NCI-H2171 (cell line): ENCODE results near the gene SMC4.
"Not testable (repeated sequence)": the region's sequence is repeated elsewhere in the genome, so short reads cannot be mapped to it uniquely, and the experiment has no call there.

Experiments used
- DNase-seq: peaks from one replicate; lab custom pipeline; 2025; lab: John Stamatoyannopoulos, UW

SMC4 gene

GRCh38 chr3:160446522-160447056, 47.1 kb downstream of the SMC4 start:
- DNase-seq, result no peak

- no peak for DNase-seq
Measured at GRCh38 chr3:160447544-160447943, 48.1 kb downstream of the SMC4 start.

DNA sequence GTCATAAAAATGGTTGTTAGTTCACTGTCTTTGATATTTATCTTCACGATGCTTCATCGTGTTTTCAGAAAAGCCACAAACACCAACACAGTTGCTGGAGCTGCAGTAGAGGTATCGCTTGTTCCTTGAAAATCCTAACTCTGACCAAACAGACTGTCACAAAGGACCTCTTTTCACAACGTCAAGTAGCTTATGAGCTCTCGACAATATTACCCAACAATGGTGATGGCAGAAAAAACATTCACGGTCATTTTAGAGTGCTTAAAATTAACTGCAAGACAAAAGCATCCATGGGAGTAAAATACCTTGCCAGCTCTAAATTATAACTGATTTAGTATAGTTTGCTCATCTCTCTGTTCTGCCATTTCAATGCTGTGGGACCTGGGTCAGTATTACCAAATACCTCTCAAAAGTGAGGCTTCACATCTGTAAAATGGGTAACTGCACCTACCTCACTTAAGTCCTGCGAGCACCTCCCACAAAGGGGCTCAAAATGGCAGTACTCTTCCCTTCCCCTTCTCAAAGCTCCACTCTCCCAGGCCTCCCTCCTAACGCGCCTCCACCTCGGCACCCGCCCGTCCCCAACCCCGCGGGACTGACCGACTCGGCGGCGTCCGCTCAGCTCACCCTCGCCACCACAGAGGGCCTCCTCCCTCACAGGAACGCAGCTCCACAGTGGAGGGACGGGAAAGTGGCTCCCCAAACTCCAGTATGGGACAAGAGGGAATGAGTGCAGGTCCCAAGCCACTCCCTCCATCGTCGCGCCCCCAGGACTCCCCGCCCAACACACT, 49.6 kb downstream of the SMC4 start:
- DNase-seq, result no peak

DNA sequence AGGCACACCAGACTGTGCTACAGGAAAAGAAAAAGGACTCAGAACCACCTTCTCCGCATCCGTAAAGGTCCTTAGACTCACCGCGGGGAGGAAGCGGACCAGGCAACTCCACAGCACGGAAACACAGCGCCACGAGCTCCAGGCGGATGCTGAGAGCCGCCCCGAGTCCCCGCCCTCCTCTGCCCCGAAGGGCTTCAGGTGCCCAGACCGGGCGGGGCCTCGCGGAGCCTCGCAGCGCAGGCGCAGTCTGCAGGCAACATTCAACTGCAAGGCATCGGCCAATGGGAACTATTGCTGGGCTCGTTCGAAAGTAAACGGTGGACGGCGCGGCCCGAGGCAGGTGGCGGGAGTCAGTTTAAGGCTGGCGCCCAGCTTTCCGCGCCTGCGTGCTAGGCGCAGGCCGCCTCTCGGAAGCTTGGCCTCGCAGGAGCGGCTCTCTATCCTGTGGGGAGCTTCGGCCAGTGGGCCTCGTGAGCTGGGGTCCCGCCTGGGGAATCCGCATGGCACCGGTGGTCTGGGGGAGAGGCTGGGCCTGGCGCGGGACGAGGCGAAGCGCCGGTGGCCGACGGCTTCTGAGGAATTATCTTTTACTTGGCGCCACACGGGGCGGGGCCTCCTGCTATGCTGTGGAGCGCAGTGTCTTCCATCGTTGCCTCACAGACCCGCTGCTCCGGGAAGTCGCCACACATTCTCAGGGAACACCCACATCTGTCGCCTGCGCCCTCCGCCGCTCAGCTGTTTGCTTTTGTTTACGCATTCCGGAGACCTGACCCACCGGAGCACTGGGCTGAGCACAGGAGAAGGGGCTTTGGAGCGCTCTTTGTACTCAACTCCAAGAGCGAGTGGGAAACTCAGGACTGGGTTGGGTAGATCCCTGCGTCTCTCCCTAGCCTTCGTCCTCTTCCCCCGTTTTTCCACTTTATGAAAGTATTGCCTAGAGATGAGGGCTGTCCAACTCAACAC, 50.5 kb downstream of the SMC4 start, which contains the start of gene TRIM59:
TSS of gene TRIM59 (minus strand) at position 151 of the 963 bp plus-strand sequence. CDS start 10,603 bp downstream, outside the sequence.
- no peak for DNase-seq

- DNase-seq, result no peak
Measured at GRCh38 chr3:160450846-160451245, 51.4 kb downstream of the SMC4 start.

GRCh38 chr3:160451602-160452001, 52.2 kb downstream of the SMC4 start:
- no peak for DNase-seq

GRCh38 chr3:160452251-160452650, 52.8 kb downstream of the SMC4 start:
- not testable (repeated sequence) for DNase-seq

DNA sequence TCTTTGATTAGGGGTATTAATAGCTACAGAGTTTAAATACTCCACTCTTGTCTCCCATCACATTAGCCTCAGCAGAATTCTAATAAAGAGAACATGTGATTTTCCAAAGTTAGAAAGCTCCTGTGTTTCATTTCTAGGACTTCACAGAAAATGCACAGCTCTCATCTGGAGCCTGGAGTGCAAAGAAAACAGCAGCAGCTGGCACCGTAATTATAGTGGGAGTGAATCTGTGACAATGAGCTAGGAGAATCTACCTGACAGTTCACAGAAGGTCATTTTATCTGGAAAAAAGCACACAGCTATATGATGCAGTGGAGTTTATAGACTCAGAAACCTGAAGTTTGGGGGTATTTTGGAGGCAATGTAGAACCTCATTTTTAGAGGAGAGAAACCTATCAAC, 55.5 kb downstream of the SMC4 start:
- peak; percentile 75 for DNase-seq

GRCh38 chr3:160455846-160456245, 56.4 kb downstream of the SMC4 start:
- DNase-seq, result no peak

DNA sequence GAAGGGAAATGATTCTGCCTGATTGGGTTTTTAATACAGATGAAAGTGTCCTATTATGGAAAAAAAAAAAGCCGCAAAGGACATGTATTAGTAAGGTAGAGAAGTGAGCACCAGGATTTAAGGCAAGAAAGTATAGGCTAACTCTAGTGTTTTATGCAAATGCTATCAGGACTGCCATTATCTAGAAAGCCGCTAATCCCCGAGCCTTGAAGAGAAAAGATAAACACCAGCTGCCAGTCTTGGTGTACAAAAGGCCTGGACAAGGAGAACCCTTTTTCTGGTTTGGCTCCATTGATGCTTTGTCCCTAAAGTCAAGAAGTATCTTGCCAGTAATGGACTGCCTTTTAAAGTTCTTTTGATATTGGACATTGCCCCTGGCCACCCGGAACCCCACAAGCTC, 58.7 kb downstream of the SMC4 start:
- DNase-seq, result peak; percentile 12

GRCh38 chr3:160459450-160459970, 60.1 kb downstream of the SMC4 start:
- DNase-seq, result no peak

- DNase-seq, result no peak
Measured at GRCh38 chr3:160460033-160460432, 60.6 kb downstream of the SMC4 start.

GRCh38 chr3:160464321-160464720, 64.9 kb downstream of the SMC4 start:
- DNase-seq, result no peak

DNA sequence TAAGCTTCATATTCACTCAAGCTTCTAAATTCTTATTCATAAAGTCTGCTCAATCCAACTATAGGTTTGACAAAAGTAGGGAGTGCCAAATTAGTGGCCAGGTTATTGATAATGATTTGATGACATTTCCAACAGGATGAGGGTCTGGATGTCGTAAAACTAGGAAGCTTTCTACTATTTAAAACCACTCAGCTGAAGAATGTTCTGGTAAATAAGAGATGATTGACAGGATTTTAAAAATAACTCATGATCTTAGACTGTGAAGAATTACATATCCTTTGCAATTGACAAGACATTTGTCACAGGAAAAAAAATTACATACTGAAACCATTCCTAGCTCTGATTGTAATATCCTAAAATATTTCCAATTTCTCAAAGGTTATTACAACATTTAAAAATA, 65.5 kb downstream of the SMC4 start:
- DNase-seq, result no peak

DNA sequence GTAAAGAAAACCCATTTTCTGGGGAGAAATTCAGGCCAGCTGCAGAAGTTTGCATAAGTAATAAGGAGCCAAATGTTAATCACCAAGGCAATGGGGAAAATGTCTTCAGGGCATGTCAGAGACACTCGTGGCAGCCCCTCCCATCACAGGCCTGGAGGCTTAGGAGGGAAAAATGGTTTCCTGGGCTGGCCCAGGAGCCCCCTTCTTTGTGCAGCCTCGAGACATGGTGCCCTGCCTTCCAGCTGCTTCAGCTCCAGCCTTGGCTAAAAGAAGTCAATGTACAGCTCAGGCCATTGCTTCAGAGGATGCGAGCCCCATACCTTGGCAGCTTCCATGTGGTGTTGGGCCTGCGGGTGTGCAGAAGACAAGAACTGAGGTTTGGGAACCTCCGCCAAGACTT, 70.7 kb downstream of the SMC4 start:
- no peak for DNase-seq

DNA sequence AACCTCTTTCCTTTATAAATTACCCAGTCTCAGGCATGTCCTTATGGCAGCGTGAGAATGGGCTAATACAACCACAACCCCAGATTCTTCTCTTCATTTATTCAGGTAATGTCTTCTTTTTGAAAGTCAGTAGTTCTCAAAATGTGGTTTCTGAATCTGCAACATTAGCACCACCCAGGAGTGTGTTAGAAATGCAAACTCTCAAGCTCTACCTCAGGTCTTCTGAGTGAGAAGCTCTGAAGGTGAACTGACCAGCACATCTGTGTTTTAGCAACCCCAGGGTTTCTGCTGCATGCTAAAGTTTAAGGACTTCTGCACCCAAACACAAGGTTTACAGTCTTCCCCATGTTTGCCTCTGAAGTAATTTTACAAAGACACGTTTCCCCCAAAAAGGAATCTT, 72.4 kb downstream of the SMC4 start:
- DNase-seq, result no peak

DNA sequence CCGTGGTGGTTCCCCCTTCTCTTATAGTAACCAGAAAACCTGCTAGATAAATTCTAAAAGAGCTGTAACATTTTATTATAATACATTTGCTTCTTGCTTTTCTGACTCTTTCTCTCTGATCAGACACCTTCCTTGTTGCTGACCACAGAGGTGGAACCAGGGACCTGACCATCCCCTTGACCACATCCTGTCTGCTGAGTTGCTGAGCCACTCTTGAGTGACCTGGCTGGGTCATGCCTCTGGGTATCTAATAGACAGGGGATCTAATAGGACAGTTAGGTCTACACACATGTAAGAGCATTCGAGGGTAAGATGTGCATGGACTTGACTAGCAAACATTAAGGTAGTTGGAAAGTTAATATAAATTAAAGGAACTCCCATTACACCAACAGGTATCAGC, 72.9 kb downstream of the SMC4 start:
- DNase-seq, result no peak

DNA sequence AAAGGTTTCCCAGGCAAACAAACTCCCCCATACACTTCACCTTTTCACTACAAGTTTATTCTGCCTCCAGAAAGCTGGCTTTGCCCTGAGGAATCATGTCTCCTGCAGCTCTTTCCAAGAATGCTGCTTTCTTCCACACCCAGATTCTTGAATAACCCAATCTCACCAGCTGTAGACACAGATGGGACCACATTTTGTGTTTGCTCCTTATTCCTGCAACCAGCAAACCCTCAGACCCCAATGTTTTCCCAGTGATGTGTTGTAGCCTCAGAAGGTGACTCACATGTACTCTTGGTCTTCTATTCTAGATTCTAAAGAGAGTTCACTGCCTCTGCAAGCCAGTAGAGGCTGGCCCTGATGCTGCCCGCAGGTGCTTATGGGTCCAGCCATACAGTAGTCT, 73.8 kb downstream of the SMC4 start:
- DNase-seq, result no peak

GRCh38 chr3:160473978-160474377, 74.5 kb downstream of the SMC4 start:
- DNase-seq, result no peak

GRCh38 chr3:160474416-160474838, 75.0 kb downstream of the SMC4 start:
- no peak for DNase-seq

- DNase-seq, result no peak
Measured at GRCh38 chr3:160475153-160475552, 75.7 kb downstream of the SMC4 start.

DNA sequence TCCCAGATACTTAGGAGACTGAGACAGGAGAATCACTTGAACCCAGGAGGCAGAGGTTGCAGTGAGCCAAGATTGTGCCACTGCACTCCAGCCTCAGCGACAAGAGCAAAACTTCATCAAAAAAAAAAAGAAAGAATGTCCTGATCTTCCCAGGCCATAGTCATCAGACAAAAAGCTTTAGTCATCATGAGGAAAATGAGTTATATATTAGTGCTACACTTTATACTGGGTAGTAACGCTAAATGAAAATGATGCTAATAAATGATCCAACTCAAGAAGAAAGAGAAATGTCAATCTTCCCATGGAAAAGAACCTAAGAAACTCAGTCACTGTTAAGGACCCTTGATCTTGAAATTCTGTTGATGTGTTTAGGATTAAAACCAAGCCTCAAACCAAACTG, 76.4 kb downstream of the SMC4 start:
- no peak for DNase-seq
